ENCODE measurements around the gene ZBTB12.

- TF ChIP-seq CTCF (IDR thresholded peaks at IDR 0.05) (no peak), ZFX (IDR thresholded peaks at IDR 0.05; ENCODE audit: borderline replicate concordance) (no peak)
Measured at GRCh38 chr6:31947070-31947675, 45.3 kb upstream of the ZBTB12 start.
